HG02870 (cell line): ENCODE results near the gene MTX3.

Source experiments
- ATAC-seq: cut with Tn5 transposase; IDR thresholded peaks from one replicate; pipeline ENCODE4 v1.9.1; 2021; ENCODE audit warnings: mild to moderate bottlenecking, moderate library complexity; ENCODE audit not compliant: unreplicated experiment

Gene MTX3

GRCh38 chr5:79983618-79984017 lies 7.4 kb downstream of the MTX3 start:
- no peak for ATAC-seq

- ATAC-seq, result no peak
Measured at GRCh38 chr5:79982136-79982535, 8.9 kb downstream of the MTX3 start.

- no peak for ATAC-seq
Measured at GRCh38 chr5:79976759-79977515, 14.1 kb downstream of the MTX3 start.

GRCh38 chr5:79975422-79975821 lies 15.6 kb downstream of the MTX3 start:
- no peak for ATAC-seq

GRCh38 chr5:79974886-79975285 lies 16.2 kb downstream of the MTX3 start:
- ATAC-seq, result no peak

GRCh38 chr5:79973996-79974395 lies 17.1 kb downstream of the MTX3 start:
- ATAC-seq, result no peak

- ATAC-seq, result no peak
Measured at GRCh38 chr5:79973511-79973910, 17.6 kb downstream of the MTX3 start.

- ATAC-seq, result no peak
Measured at GRCh38 chr5:79971156-79971555, 19.9 kb downstream of the MTX3 start.

GRCh38 chr5:79966448-79966847 lies 24.6 kb downstream of the MTX3 start:
- ATAC-seq, result no peak

GRCh38 chr5:79964136-79964535 lies 26.9 kb downstream of the MTX3 start:
- ATAC-seq, result no peak

GRCh38 chr5:79963261-79964061 lies 27.6 kb downstream of the MTX3 start:
- no peak for ATAC-seq

- no peak for ATAC-seq
Measured at GRCh38 chr5:79962575-79963222, 28.4 kb downstream of the MTX3 start.

GRCh38 chr5:79961716-79962574 lies 29.1 kb downstream of the MTX3 start:
- ATAC-seq, result no peak

- no peak for ATAC-seq
Measured at GRCh38 chr5:79959407-79959806, 31.7 kb downstream of the MTX3 start.

- no peak for ATAC-seq
Measured at GRCh38 chr5:79955941-79956670, 35.0 kb downstream of the MTX3 start.

- ATAC-seq, result no peak
Measured at GRCh38 chr5:79955356-79955895, 35.6 kb downstream of the MTX3 start.

GRCh38 chr5:79954620-79955019 lies 36.4 kb downstream of the MTX3 start:
- no peak for ATAC-seq

- no peak for ATAC-seq
Measured at GRCh38 chr5:79947567-79947966, 43.5 kb downstream of the MTX3 start.

GRCh38 chr5:79938468-79938867 lies 52.6 kb downstream of the MTX3 start:
- no peak for ATAC-seq

- no peak for ATAC-seq
Measured at GRCh38 chr5:79936646-79937216, 54.3 kb downstream of the MTX3 start.
